ENCODE data around the gene CCT5.
"Not testable (repeated sequence)": the region's sequence is repeated elsewhere in the genome, so short reads cannot be mapped to it uniquely, and the experiment has no call there.

CCT5 gene

DNA sequence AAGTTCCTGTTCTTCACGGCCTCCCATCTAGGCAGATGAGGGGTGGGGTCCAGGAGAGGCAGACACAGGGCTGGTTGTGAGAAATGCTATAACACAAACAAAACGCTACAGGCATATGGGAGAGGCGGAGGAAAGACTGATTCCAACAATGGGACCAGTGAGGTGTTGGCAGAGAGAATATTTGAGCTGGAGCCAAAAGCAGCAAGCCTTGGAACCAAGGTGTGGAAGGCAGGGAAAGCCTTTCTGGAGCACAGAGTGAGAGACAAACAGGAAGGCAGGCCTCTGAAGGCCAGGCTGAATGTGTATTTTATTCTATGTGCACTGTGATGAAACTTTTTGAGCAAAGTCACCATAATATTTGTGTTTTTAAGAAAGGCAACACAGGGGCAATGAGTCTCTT lies 3.3 kb upstream of the CCT5 start:
- no peak for DNase-seq (ENCODE audit: low read depth in 3 of 3)

DNA sequence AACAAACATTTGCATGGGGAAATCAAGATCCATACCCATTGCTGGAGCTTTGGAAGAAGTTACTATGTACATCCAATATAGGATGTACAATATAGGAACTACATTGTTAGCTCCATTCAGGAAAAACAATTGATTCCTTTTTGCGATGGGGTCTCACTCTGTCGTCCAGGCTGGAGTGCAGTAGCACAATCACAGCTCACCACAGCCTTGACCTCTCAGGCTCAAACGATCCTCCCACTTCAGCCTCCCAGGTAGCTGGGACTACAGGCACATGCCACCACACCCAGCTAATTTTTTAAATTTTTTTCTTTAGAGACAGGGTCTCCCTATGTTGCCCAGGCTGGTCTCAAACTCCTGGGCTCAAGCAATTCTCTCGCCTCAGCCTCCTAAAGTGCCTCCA lies 2.9 kb upstream of the CCT5 start:
- DNase-seq (ENCODE audit: low read depth in 3 of 3), result not testable (repeated sequence)

DNA sequence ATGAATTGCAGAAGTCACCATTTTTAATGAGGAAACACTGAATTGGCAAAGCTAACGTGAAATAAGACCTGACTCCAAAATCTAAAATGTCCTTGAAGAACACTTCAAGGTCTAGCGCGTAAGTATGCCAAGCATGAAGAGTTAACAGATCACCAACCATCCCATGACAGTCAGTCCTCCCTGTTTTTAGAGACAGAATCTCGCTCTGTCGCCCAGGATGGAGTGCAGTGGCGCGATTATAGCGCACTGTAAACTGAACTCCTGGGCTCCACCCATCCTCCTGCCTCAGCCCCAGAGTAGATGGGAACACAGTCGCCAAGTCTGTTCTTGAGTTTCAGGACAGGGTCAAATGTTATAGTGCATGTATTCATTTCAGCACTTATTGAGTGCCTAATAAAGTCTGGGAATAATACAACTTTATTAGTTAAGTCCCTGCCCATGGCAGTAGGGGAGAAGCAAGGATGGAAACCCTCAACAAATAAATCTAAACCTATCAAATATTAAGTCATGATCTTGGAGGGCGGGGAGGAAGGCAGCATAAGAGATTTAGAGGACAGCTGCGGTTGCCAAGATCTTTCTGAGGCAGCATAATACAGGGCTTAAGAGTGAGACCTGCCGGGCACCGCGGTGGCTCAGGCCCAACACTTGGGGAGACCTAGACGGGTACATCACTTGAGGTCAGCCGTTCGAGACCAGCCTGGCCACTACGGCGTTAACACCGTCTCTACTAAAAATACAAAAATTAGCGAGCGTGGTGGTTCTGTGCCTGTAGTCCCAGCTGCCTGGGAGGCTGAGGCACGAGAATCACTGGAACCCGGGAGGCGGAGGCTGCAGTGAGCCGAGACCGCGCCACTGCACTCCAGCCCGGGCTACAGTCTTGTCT lies 1.5 kb upstream of the CCT5 start:
- DNase-seq (ENCODE audit: low read depth in 3 of 3), result no peak

DNA sequence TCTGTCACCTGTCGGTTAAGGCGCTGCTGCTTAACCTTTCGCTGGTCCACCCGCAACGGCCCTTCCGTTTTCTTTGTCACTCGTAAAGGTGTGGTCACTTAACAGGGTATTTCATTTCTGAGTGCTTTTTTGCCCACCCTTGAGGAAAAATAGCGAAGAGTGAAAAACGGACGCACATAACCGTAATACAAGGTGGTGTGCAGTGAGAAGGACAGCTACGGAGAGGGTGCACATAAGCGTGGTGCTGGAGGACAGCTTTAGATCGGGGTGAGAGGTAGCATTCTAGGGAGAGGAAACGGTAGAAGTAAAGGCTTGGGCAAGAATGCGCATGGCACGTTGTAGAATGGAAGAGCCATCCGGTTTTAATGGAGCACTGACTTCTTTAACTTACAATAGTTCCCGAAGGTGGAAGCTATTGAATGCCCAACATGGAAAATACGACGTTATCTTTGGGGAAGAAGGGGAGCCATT lies 761 bp downstream of the CCT5 start:
- DNase-seq (ENCODE audit: low read depth in 3 of 3), result no peak

DNA sequence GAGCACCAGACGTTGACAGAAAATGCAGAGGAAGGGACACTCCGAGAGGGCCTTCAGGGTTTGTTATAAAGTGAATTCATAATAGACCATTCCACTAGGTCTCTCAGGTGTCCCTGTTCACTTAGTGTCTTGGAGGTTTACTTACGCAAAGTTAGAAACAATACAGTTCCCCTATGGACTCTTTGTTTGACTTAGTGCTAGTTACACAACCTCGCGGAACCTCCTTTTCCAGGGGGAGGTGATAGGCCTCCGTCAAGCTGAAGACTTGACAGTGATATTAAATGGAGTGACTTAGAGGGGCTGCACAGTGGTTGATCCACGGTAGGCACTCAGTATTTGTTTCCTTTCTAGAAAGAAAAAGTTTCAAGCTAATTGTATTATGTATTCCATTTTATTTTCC lies 1.3 kb downstream of the CCT5 start:
- DNase-seq (ENCODE audit: low read depth in 3 of 3), result no peak

DNA sequence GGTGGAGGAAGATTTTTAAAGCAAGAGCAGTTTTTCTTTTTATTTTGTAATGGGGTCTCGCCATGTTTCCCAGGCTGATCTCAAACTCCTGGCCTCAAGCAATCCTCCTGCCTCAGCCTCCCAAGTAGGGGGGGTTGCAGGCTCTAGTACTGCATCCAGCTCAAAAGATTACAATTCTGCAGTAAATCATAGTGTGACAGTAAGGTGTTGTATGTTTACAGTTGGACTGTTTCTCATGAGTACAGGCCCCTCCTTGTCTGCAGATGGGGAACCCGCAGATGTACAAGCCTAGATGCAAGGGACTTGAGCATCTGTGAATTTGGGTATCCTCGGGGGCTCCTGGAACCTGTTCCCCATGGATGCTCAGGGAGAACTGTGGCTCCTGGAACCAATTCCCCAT lies 3.3 kb downstream of the CCT5 start:
- no peak for DNase-seq (ENCODE audit: low read depth in 3 of 3)

DNA sequence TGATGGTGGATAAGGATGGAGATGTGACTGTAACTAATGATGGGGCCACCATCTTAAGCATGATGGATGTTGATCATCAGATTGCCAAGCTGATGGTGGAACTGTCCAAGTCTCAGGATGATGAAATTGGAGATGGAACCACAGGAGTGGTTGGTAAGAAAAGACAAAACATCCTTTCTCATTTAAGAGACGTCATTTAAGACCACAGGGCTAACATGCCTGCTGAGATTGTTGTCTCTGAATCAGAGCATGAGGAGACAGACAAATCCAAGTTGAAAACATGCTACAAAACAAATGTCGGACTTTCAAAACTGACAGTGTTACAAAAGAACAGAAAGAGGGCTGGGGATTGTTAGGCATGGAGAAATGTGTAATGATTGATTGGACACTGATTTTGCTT lies 4.6 kb downstream of the CCT5 start:
- no peak for DNase-seq (ENCODE audit: low read depth in 3 of 3)

DNA sequence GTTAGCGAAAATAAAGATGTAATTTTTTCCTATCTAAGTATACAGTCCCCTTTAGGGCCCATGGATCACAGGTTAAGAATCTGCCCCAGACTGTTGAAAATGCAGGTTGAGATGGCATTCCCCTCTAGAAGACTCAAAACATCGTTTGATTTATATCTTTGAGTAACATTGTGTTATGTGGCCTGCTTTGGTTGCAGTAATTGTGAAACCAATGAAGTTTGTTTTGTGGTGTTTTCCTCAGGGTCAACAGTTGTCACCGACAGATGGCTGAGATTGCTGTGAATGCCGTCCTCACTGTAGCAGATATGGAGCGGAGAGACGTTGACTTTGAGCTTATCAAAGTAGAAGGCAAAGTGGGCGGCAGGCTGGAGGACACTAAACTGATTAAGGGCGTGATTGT lies 7.8 kb downstream of the CCT5 start:
- DNase-seq (ENCODE audit: low read depth in 3 of 3), result no peak

DNA sequence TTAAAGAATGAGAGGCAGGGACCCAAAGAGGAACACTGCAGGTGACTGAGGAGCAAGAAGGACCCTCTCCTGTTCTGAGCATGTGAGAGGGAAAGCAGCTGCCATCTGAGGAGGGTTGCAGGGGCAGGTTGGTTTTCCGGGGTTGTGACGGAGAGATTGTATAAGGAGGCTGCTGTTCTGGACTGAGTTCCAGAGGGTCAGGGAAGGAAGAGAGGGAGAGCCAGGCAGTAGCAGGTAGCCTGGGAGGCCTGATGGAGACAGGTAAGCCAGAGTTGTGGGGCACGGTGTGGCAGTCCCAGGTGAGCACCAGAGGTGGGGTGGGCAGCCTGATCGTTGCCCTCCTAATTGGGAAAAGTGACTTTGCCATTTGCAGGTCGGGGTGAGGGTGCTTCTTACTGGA lies 9.8 kb downstream of the CCT5 start:
- no peak for DNase-seq (ENCODE audit: low read depth in 3 of 3)

DNA sequence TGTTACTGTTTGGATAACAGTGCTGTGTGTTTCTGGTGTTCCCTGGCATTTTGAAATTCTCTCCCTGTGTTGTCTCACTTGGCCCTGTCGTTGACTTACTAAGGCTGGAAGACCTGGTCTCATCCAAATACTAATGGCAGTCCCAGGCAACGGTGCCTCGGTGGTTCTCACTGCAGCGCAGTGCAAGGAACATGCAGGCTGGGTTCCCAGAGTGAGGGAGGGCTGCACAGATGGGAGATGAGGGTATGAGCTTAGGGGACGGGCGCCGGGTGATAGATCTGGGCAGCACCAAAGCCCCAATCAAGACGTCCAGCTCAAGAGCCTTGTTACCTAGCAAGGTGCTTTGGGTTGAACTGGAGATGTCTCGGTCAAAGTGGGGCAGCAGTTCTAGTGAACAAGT lies 11.0 kb downstream of the CCT5 start:
- DNase-seq (ENCODE audit: low read depth in 3 of 3), result no peak

DNA sequence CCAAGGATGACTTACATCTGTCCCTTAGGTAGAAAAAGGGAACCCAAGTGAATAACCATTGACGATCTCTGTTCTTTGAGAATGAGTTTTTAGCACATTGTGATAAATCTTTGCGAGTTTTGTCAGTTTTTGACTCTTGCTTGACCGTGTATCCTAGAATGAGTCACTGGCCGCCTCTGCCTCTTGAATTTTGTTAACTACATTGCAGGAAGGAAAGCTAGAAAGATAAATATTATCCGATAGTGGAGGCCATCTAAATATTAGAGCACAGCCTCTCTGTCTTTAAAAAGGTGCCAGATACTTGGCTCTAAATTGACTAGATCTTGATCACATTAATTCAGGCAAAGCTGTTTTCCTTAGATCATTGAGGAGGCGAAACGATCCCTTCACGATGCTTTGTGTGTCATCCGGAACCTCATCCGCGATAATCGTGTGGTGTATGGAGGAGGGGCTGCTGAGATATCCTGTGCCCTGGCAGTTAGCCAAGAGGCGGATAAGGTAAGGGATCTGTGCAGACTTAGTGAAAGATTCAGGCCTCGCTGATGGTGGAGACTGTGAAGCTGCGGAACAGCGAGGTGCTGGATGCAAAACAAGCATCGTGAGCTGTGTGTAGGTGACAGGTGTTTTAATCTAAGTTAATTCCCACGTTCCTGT lies 12.2 kb downstream of the CCT5 start:
- DNase-seq (ENCODE audit: low read depth in 3 of 3), result no peak

DNA sequence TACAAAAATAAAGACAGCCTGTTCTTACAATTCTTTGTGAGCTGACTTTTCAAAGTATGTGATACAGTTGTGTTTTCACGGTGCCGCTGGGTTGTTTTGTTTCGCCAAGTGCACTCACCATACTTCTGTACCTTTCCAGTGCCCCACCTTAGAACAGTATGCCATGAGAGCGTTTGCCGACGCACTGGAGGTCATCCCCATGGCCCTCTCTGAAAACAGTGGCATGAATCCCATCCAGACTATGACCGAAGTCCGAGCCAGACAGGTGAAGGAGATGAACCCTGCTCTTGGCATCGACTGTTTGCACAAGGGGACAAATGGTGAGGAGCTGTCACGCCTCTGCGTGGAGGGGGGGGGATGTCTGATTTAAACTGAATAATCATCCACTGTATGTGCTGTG lies 12.9 kb downstream of the CCT5 start:
- no peak for DNase-seq (ENCODE audit: low read depth in 3 of 3)

DNA sequence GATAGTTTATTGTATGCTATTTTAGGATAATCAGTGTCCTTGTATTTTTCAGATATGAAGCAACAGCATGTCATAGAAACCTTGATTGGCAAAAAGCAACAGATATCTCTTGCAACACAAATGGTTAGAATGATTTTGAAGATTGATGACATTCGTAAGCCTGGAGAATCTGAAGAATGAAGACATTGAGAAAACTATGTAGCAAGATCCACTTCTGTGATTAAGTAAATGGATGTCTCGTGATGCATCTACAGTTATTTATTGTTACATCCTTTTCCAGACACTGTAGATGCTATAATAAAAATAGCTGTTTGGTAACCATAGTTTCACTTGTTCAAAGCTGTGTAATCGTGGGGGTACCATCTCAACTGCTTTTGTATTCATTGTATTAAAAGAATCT lies 14.5 kb downstream of the CCT5 start:
- DNase-seq (ENCODE audit: low read depth in 3 of 3), result no peak

DNA sequence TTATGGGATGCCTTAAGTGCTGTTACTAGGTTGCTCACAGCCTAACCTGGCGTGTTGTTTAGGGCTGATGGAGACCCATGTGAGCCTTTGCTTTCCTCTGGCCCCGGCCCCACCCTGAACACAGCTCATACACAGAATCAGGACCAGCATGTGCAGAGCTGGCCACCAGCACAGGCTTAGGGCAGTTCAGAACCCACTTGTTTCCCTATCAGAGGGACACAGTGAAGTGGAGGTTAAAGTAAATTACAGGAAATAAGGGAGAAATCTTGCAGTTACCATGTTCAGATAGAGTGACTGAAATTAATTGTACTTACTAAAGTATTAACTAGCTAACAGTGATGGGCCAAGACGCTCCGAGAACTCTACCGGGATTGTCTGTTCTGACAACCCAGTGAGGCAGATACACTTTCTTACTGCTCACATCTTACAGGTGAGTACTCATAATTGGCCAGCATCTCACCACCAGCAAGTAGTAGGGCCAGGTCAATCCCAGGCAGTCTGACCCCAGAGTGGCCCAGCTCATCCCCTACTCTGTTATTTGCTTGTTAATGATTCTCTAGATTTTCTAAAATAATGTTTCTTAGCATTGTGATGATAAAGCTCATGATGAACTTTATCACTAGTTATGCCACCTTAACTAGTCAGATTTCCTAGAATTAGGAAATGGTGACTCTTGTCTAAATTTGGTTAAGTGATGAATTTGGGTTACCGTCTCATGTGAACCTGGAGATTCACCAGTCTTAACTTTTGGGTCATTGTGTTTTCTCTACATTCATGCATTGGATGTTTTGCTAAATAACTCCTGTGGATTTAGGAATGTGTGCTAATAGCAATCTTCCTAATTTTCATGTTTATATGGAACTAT lies 15.4 kb downstream of the CCT5 start:
- DNase-seq (ENCODE audit: low read depth in 3 of 3), result no peak

DNA sequence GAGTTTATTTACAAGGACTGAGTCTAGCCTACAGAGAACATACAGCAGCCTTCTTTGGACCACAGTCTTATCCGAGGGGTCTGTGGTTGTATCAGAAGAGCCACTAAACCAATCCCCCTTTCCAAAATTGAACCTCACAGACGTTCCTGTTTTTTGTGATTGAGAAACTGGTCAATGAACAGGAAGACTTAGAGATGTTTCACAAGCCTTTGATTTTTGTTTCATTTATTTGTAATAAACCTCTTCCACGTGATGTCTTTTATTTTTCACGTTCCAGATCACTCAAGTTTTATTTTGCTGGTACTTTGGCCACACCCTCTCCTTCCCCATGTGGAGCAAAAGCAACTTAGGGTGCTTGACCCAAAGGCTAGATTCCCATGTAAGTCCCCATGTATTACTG lies 16.1 kb downstream of the CCT5 start:
- no peak for DNase-seq (ENCODE audit: low read depth in 3 of 3)

DNA sequence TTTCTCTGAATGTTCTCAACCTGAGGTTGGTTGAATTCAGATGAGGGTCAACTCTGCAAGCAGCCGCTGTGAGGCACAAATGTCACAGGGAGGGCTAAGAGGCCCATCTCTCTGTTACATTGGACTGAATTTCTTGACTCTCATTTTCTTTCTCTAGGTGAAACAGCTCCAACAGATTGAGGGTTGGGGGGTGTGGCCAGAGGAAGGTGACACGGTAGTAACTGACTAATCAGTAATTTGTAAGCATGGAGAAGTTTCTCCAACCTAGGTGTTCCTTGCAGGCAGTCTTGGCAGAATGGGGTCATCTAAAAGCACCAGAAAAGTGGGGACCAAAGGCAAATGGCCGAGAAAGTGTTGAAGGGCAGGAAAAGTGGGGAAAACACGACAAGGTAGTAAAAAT lies 16.8 kb downstream of the CCT5 start:
- DNase-seq (ENCODE audit: low read depth in 3 of 3), result no peak

DNA sequence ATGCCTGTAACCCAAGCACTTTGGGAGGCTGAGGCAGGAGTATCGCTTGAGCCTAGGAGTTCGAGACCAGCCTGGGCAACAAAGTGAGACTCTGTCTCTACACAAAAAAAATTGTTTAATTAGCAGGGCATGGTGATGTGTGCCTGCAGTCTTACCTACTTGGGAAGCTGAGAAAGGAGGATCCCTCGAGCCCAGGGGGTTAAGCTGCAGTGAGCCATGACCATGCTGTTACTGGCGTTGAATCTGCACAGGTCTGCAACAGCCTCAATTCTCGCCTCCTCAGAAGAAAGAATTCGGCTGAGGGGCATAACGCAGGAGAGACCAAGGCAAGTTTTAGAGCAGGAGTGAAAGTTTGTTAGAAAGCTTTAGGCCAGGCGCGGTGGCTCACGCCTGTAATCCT lies 18.0 kb downstream of the CCT5 start:
- DNase-seq (ENCODE audit: low read depth in 3 of 3), result no peak

DNA sequence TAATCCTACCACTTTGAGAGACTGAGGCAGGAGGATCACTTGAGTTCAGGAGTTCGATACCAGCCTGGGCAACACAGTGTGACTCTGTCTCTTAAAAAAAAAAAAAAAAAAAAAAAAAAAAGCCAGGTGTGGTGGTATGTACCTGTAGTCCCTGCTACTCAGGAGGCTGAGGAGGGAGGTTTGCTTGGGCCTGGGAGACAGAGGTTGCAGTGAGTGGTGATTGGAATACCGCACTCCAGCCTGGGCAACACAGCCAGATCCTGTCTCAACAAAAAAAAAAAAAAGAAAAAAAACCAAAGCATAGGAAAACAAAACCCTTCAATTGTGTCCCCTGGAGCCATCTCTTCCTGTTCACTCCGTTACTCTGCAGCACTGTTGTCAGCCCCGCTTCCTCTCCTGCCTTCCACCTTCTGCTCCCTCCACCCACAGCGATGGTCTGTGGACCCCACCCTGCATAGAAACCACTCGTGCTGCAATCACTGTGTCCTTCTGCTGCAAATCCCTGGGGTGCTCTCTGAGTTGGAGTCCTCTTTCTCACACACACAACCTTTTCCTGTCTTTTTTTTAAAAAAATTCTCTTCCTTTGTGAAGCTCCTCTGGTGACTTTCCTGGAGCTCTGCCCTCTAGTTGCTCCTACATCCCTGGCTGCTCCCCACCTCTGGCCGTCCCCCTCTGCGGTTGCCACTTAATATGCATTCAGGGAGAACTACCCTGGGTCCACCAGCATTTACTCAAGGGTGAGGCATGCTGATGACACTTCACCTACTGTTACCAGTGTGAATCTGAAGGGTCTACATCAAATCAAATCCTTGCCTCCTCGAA lies 22.2 kb downstream of the CCT5 start:
- DNase-seq (ENCODE audit: low read depth in 3 of 3), result no peak

DNA sequence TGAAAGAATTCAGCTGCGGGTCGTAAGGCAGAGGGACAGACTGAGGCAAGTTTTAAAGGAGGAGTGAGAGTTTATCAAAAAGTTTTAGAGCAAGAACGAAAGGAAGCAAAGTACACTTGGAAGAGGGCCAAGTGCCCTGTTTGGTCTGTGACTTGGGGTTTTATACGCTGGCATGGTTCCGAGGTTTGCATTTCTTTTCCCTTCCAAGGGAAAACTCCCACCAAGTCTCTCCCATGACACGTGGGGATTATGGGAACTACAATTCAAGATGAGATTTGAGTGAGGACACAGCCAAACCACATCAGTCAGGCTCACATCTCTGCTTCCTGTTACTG lies 22.8 kb downstream of the CCT5 start:
- DNase-seq (ENCODE audit: low read depth in 3 of 3), result not testable (repeated sequence)

DNA sequence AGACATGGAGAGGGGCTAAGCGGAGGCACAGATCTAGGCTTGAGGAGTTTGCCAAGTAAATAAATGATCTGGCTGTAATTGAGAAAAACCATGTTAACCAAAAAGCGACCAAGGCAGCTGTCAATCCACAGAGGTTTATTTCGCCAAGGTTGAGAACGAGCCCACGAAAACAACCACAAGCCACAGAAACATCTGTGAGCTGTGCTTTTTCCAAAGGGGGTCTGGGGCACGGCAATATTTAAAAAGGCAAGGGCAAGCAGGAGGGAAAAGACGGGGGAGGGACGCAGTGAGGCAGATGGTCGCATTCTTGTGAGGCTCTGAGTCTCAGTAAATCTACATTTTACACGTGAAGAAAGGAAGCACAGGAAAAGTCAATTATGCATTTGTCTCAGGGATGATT lies 25.4 kb downstream of the CCT5 start:
- DNase-seq (ENCODE audit: low read depth in 3 of 3), result no peak

DNA sequence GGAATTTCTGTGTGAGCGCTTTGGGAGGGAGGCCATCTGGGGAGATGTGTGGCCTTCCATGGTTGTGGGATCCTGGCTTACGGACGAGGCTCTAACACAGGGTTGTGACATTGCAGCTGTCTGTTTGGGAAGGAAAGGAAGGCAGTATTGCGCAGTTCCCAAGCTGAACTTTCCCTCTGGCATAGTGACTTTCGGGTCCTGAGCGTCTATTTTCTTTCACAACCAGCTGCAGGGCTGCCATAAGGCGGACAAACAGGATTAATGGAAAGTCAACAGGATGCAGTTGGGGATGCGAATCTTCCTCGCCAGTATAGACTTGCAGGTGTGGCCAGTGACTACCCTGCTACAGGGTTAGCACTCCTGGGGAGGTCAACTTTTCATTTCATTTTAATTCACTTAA lies 25.9 kb downstream of the CCT5 start:
- DNase-seq (ENCODE audit: low read depth in 3 of 3), result no peak

DNA sequence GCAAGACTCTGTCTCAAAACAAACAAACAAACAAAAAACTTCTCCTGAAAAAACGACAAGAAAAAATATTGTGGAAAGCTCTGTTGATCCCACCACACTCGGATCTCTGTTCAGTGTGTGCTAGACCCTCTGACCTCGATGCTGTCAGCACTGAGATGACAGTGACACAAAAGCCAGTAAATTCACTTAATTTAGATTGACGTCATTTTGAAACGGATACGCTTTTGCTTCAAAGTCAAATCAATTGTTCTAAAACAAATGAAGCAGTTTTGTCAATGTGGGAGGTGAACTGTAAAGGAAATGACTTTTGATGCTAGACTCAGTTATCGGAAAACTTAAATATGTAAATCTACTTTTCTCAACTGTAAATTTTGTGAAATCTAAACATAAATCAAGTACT lies 26.6 kb downstream of the CCT5 start:
- DNase-seq (ENCODE audit: low read depth in 3 of 3), result no peak

Measured in stimulated activated CD4-positive, alpha-beta T cell treated with anti-CD3 and anti-CD28 coated beads, TNF-alpha, amount 100 ng/mL, for 24 hours (primary cell).